GM21515 (cell line): ENCODE results near the gene NEUROD1.
"Not testable (repeated sequence)": the region's sequence is repeated elsewhere in the genome, so short reads cannot be mapped to it uniquely, and the experiment has no call there.

Experiments used
- ATAC-seq: cut with Tn5 transposase; IDR thresholded peaks from one replicate; pipeline ENCODE4 v1.9.1; 2021; ENCODE audit not compliant: unreplicated experiment

Gene NEUROD1

DNA sequence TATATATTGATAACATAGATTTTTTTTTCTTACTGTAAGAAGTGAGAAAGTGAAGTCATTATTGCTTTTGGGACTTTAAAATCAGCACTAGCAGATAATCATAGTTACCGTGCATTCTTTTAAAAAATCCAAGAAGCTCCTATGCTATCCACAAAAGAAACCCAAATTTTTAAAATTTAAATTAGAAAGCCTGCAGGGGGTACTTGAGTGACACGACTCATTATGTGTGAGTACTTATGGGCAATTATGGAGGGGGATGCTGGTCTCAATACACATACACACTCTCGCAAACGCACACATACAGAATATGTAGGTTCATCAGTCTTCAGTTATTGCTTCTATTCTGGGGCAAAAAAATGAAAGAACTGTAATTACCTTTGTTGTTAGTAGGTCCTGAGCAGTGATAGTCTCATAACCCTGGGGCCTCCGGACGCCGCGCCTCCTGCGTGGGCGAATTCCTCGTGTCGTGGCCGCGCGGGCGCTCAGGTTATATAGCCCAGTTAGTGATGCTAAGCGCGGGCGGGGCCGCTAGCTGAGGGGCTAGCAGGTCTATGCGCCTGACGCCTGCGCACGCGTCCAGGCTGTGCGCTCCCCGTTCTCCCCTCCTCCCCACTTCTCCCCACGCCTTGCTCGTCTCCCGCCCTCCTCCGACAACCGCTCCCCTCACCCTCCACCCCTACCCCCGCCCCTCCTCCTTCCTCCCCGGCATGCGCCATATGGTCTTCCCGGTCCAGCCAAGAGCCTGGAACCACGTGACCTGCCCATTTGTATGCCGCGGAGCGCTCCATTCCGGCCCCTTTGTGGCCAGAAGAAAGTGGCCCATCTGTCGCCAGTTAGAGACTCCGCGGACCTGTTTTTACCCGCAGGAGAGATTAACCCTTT lies at the start of gene NEUROD1:
Gene NEUROD1 (minus strand): TSS at position 463 of the 882 bp plus-strand sequence. CDS start 1,657 bp downstream, outside the sequence.
- ATAC-seq, result peak; percentile 47

DNA sequence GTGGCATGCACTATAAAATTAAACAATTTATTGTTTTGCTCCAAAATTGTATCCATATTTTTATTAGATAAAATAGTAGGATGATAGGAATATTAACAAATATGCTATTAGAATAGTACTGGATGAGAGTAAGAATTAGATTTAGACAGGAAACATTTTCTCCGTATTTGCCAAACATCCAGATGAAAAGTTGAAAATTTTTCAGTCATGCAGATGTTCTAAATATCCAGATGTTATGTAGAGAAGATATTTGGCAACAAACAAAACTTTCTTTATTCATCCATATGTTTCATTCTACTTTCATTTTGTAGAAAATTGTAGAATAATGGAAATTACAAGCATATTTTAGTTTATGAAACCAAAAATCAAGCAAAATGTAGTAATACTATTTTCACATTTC lies 45.2 kb upstream of the NEUROD1 start:
- no peak for ATAC-seq

DNA sequence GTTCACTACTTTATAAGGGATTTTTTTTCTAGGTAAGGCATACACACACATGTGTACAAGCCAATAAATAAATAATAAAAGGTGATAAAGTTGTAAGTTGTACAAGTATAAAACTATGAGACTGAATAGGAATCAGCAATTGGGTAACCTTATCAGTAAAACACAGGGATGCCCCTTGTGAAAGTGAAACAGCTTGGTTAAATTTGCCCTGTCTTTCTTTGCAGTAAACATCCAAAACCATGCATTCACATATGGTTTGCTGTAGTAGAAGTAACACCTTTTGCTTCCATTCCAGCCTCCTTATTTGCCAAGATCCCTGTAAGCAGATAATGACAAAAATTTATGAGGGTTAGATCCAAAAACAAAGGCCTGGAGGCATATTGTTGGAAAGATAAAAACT lies 44.3 kb upstream of the NEUROD1 start:
- no peak for ATAC-seq

DNA sequence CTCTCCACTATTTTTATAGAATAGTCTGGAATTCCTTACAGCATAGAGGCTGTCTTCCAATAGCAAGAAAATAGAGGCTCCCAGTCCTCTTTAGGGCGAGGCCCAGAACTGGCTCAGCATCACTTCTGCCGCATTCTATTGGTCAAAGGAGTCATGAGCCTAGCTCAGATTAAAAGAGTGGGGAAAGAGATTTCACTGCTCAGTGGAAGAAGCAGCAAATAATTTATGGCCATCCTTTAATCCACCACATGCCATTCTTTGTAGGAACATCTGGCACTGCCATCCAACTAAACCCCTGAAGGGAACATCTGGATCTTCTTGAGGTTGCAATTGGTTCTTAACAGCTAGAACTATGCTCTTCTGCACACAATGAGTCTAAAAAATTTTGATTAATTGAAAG lies 43.4 kb upstream of the NEUROD1 start:
- ATAC-seq, result no peak

DNA sequence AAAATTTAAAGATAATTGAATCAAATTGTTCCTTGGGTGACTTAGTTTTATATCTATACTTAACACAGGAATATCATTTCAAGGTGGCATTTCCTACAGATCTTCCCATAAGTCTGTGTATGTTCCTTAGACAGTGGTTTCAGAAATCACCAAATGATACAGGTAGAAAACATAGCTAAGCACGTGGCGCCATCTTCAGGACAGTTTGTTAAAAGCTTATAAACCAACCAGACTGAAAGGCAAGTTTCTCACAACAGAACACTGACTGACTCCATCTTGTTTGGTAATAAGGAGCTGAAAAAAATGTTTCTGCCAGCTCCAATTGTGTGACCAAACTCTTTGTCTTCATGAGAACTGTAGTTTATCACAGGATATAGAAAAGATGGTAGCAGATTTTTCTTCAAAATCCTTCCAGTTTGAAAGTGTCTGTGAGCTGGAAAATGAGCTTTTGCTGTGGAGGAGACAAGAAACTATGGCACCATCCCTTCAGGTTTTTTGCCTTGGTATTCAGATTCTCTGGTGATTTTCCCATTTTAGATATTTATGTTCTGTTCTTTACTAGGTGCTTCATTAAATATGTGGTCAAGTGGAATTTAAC lies 34.8 kb upstream of the NEUROD1 start:
- peak; percentile 90 for ATAC-seq

DNA sequence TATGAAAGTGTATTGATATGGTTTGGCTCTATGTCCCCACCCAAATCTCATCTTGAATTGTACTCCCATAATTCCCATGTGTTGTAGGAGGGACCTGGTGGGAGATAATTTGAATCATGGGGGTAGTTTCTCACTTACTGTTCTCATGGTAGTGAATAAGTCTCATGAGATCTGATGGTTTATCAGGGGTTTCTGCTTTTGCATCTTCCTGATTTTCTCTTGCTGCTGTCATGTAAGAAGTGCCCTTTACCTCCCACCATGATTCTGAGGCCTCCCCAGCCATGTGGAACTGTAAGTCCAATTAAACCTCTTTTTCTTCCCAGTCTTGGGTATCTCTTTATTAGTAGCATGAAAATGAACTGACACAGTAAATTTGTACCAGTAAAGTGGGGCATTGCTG lies 30.7 kb upstream of the NEUROD1 start:
- ATAC-seq, result not testable (repeated sequence)

DNA sequence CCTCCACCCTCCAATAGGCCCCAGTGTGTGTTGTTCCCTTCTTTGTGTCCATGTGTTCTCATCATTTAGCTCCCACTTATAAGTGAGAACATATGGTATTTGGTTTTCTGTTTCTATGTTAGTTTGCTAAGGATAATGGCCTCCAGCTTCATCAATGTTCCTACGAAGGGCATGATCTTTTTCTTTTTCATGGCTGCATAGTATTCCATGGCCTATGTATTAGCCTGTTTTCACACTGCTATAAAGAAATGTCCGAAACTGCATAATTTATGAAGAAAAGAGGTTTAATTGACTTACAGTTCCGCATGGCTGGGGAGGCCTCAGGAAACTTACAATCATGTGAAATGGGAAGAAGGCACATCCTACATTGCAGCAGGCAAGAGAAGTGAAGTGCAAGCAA lies 22.2 kb upstream of the NEUROD1 start:
- ATAC-seq, result not testable (repeated sequence)

DNA sequence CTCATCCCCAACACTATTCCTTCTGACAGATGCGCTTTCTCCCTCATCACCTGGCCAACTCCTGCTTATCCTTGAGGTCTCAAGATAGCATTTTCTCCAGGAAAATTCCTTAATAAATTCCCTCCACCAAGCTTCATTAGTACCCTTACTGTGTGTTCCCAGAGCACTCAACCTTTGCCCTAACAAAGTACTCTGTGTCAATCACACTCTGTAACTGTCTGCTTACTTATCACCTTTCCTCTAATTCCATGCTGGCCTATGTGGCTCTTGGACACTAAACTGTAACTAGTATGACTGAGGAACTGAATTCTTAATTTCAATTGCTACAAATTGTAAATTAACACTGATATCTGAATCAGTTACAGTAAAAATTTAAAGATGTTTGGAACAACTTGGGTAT lies 17.9 kb upstream of the NEUROD1 start:
- ATAC-seq, result no peak

DNA sequence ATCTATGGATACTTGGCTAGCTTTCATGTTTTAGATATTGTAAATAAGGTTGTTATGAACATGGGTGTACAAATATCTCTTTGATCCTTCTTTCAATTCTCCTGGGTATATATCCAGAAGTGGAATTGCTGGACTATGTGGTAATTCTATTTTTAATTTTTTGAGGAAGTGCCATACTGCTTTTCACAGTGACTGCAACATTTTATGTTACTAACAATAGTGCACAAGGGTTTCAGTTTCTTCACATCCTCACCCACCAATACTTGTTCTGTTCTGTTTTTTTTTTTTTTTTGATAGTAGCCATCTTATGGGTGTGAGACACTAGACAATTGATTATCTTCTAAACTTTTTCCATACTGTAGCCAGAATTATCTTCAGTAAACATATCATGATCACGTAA lies 17.3 kb upstream of the NEUROD1 start:
- ATAC-seq, result no peak

DNA sequence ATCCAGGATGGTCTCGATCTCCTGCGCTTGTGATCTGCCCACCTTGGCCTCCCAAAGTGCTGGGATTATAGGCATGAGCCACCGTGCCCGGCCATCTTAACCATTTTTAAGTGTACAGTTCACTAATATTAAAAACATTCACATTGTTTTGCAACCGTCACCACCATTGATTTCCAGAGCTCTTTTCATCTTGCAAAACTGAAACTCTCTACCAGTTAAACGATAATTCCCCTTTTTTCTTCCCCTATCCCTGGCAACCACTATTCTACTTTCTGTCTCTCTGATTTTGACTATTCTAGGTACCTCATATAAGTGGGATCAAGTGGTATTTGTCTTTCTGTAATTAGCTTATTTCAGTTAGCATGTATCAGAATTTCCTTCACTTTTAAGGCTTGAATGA lies 16.8 kb upstream of the NEUROD1 start:
- ATAC-seq, result no peak

DNA sequence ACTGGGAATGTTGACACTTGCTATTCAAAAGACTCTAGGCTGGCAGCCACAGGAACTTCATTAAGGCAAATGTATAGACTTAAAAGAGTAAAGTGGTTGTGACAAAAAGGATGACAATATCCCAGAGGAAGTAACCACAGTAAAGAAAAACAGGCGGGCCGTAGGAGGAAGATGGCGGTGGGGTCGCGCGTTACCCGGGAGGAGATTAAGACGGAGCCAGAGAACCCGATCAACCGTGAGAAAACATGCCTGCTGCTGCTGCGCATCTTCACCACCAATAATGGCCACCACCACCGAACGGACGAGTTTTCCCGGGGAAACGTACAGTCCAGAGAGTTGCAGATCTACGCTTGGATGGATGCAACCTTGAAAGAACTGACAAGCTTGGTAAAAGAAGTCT lies 14.0 kb upstream of the NEUROD1 start:
- ATAC-seq, result no peak

DNA sequence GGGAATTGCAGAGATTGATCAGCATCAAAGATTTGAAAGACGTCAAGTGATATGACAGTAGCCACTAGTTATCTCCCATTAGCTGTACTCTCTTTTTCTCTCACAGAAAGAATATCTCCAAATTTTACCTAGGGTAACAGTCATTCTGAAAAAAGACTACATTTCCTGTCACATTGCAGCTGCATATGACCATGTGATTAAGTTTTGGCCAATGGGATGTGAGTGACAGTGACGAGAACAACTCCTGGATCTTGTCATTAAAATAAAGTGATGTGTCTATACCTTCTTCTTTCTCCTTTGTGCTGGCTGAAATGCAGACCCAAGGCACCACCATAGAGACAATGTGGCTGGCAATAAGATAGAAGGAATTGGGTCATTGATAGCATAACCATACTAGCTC lies 10.5 kb upstream of the NEUROD1 start:
- no peak for ATAC-seq

DNA sequence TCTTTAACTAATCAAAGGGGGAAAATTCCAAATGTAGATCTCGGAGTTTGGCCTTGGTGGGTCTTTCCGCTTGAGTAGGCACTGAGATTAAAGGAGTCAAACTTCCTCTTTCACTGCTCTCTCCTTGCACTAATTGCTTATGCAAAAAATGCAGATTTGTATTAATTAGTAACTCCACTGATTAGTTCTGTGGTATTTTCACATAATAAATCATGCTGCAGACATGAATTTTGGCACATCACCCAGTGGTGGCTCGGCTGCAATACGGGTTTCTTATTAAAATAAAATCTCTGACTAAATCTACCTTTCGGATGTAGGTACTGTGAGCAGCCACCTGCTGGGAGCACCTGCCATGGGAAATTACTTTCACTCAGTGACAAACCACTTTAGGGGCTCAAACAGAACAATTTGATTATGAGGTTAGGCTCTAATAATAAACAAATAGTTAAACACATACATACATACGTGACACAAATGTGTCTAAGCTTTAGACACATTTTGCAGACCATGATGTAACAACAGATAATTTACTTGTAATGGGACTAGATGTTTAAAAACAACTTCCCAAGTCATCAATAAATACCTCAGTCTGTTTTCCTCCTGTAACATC lies 6.4 kb upstream of the NEUROD1 start:
- ATAC-seq, result no peak

DNA sequence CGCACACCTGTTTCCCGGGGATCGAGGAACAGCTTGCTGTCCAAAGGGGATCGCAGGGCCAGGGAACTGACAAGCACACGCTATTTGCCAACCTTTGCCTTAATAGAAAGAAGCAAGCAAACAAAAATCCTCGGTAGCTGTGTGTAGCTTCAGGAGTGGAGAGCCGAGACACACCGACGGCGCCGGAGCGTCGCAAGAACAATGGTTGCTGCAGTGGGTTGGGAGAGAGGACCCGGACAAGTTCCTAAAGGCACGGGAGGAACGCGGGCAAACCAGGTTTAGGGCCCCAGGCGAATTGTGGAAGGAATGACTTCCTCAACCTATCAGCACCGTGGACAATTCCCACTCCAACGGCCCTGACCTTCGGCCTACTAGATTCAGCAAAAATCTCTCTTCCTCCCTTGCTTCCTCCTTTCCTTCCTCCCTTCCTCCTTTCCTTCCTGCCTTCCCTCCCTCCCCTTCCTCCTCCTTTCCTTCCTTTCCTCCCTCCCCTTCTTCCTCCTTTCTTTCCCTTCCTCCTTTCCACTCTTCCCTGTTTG lies 4.9 kb upstream of the NEUROD1 start:
- ATAC-seq, result no peak

DNA sequence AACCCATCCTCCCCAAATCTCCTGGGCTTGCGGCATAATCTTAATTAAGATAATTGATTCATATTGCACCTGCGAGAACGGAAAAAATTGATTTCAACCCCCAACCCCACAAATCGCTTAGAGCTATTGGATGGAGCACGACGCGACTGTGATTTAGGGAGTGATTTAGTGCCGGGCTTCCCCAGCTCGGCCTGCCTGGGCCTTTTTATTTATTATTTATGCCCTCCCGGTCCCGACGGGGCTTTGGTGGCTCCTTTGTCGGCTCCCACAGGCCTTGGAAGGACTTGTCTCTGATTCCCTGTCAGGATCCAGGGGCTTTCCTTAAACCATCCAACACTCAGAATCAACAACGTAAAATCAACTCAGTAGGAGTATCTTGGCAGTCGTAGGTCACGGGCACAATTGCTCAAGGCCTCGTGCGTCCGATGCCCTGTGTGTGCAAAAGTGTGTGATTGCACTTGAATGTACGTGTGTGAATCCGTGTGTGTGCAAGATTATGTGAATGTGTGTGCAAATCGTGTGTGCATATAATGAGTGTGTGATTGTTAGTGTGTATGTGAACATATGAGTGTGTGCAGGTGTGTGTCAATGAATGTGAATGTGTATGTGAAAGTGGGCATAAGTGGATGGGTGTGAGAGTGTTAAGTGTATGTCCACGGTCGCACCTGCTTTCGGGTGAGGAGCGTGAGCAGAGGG lies 4.3 kb upstream of the NEUROD1 start:
- no peak for ATAC-seq

DNA sequence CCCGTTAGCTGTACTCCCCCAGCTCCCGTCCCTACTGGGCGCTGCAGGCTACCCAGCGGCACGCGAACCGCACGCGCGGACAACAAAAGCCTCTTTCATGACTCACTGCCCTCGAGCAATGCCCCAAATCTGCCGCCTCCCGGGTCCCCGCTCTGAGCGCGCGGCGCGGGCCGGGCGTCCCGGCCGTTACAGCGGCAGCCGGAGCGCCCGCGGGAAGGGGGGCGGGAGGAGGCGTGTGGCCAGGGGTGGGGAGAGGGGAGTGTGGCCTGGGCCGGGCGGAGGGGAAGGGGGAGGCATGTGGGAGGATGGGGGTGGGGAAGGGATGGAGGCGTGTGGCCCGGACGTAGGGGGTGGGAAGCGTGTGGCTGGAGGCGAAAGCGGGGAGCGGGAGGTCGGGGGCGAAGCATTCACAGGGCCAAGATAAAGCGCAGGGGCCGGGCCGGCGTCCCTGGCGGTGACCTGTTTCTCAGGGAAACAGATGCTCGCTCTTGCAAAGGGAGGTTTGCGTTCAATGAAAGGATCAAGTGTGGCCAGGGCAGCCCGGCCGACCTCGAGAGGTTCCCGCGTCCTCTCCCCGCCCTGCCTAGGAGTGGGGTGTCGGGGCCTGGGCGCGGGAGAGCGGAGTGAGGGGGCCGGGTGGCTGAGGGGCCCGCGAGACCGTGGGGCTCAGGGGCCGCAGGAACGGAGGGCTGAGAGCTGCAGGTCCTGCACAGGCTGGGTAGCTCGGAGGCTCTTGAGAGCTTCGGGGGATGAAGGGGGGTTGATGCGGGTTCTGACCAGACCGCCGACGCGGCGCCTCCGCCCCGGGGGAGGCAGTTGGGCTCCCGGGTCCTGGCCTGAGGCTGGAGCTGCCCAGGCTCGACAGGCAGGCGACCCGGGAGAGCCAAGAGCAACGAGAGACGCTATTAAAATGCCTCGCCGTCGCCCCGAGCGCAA lies 3.5 kb upstream of the NEUROD1 start:
- ATAC-seq, result no peak

DNA sequence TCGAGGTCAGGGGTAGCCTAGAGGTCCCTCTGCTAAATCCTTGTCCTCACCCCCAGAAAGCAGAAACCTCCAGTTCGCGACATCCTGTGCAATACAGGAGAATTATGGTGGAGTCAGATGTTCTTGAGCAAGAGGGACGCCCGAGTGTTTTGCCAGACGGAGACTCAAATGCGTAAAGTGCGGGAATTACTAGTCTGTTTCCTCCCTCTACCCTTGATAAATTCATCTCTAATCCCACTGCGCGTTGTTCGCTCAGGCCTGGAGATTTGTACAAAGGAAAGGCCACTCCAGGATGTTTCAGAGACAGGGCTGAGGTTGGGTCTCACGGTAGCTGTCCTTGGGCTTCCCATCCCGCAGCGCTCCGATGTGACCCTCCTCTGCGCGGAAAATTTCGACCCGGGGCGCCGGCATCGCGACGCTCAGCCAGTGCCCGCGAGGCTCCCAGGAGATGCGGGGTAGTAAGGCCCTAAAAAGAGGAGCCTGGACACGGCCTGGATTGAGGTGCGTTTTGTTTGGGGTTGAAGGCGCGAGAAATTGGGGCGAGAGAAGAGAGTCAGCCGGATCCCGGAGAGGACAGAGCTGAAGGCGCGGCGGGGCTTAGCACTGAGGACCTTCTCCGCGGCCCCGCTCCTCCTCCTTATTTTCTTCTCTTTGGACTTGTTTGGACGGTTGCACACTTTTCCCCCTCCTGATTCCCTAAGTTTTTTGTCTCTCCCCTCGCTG lies 2.6 kb upstream of the NEUROD1 start:
- ATAC-seq, result no peak

DNA sequence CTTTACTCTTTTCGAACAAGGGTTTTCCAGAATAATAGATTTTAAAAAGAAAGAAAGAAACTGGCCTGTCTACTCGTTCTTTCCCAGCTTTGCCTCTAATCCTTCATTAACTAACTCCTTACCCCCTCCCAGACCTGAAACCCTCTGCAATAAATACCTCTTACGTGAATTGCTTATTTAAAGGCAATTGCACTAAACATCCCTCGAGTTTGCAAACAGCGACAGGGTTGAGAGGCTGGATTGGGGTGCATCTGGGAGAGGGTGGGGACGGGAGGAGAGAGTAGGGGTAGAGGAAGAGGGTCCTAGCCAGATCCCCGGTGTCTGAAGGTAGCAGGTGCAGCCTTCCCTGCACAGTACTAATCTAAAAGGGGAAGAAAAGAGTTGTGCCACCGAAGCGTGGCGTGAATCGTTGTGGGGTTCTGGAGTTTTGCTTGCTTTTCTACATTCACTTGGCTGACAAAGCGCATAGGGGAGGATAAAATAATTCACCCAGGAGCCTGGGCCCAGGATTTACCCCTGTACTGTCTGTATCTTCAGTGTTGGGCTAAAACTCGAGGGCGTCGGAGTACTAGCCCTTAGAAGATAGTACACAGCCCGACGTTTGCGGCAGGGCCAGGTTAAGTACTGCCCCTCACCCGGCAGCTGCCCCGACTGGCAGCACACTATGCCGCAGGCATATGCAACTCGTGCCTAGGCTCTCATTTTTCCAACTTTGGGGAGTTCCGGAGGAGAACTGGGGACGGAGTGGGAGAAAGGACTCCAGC lies 1.9 kb upstream of the NEUROD1 start:
- ATAC-seq, result no peak
